Kidney epithelial cell (primary cell): ENCODE results near the gene CCDC88B. TPM values are rescaled to one million over a fixed set of nuclear protein-coding genes. Genes with fewer than 3 reads are reported as not detected.

Experiments used
- DNase-seq: peaks from one replicate; pipeline ENCODE4 v3.0.0-alpha.2; 2010; ENCODE audit warnings: low read depth
- H3K27me3 ChIP-seq: 2 replicates; pipeline ENCODE4 v1.6.0; 2011; ENCODE audit warnings: low read length; ENCODE audit not compliant: control insufficient read depth, insufficient read depth
- H3K36me3 ChIP-seq: 2 replicates; pipeline ENCODE4 v1.5.1; 2011; ENCODE audit warnings: low read length; ENCODE audit not compliant: control insufficient read depth, insufficient read depth
- H3K4me3 ChIP-seq: 2 replicates; pipeline ENCODE4 v1.5.1; 2011; ENCODE audit warnings: low read depth, mild to moderate bottlenecking, control low read depth, low read length
- total RNA-seq: library from RNA; depleted of rRNA; stranded (reverse); fragments of >200 nt; gene quantifications from 2 replicates; pipeline ENCODE4 v1.2.3, GENCODE V29; 2015
- TF ChIP-seq, protein P1 (sequence below): IDR thresholded peaks from 2 replicates; pipeline ENCODE4 v1.5.1; 2011; ENCODE audit warnings: mild to moderate bottlenecking, moderate library complexity, low read length, control low read depth, inconsistent platforms; ENCODE audit not compliant: insufficient read depth, poor library complexity, severe bottlenecking

Gene CCDC88B
- total RNA-seq, 1 donor from 2014 or later = 1.3 TPM

DNA sequence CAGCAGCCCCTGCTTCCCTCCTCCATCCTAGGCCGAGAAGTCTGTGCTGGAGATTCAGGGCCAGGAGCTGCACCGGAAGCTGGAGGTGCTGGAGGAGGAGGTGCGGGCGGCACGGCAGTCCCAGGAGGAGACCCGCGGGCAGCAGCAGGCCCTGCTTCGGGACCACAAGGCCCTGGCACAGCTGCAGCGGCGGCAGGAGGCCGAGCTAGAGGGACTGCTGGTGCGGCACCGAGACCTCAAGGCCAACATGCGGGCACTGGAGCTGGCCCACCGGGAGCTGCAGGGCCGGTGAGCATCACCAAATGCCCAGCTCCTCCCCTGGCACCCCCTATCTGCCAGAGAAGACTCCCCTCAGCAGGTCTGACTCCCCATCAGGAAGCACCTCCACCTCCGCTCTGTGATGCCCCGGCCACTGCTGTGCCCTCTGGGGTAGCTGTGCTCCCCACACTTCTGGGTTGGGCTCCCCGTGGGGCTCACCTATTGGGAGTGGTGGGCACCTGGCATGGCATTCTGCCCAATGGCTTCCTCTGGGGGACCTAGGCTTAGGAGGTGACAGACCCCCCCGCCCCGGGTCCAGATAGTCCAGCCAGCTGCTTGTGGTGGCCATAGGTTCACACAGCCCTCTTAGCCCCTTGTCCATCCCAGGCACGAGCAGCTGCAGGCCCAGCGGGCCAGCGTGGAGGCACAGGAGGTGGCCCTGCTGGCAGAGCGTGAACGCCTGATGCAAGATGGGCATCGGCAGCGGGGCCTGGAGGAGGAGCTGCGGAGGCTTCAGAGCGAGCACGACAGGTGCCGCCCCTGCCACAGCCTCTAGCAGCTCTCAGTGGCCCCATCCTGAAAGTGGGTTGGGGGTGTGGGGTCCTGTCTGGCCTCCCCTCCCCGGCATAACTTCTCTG is 12.3 kb downstream of the CCDC88B start:
- no peak for DNase-seq
- Histone ChIP-seq H3K27me3 (no peaks in the 10 kb centered on the region), H3K4me3 (no peak overlapping the region), H3K36me3 (no peaks in the 10 kb centered on the region)
- TF ChIP-seq, protein P1, sequence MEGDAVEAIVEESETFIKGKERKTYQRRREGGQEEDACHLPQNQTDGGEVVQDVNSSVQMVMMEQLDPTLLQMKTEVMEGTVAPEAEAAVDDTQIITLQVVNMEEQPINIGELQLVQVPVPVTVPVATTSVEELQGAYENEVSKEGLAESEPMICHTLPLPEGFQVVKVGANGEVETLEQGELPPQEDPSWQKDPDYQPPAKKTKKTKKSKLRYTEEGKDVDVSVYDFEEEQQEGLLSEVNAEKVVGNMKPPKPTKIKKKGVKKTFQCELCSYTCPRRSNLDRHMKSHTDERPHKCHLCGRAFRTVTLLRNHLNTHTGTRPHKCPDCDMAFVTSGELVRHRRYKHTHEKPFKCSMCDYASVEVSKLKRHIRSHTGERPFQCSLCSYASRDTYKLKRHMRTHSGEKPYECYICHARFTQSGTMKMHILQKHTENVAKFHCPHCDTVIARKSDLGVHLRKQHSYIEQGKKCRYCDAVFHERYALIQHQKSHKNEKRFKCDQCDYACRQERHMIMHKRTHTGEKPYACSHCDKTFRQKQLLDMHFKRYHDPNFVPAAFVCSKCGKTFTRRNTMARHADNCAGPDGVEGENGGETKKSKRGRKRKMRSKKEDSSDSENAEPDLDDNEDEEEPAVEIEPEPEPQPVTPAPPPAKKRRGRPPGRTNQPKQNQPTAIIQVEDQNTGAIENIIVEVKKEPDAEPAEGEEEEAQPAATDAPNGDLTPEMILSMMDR = no peak

DNA sequence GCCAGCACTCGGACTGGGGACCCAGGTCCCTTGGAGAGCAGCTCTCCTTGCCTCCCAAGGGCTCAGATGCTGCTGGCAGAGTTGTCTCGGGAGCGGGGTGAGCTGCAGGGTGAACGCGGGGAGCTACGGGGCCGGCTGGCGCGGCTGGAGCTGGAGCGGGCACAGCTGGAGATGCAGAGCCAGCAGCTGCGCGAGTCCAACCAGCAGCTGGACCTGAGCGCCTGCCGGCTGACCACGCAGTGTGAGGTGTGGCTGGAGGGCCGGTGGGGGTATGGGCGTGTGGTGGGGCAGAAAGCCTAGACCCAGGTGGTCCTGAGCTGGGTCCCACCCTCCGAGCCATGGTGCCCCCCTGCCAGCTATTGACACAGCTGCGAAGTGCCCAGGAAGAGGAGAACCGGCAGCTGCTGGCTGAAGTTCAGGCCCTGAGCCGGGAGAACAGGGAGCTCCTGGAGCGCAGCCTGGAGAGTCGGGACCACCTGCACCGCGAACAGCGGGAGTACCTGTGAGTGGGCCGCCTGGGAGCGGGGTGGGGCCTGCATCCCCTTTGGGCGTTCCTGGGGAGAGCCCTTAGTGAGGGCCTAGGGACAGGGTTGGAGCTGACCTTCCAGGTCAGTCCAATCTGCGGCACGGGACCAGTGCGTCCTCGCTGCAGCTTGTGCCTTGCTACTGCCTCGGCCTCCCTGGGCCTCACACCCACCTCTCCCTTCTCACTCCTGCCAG is 13.2 kb downstream of the CCDC88B start:
- Histone ChIP-seq H3K27me3 (no peaks in the 10 kb centered on the region), H3K36me3 (no peaks in the 10 kb centered on the region), H3K4me3 (no peak overlapping the region)
- no peak for DNase-seq
- TF ChIP-seq, protein P1 = no peak

DNA sequence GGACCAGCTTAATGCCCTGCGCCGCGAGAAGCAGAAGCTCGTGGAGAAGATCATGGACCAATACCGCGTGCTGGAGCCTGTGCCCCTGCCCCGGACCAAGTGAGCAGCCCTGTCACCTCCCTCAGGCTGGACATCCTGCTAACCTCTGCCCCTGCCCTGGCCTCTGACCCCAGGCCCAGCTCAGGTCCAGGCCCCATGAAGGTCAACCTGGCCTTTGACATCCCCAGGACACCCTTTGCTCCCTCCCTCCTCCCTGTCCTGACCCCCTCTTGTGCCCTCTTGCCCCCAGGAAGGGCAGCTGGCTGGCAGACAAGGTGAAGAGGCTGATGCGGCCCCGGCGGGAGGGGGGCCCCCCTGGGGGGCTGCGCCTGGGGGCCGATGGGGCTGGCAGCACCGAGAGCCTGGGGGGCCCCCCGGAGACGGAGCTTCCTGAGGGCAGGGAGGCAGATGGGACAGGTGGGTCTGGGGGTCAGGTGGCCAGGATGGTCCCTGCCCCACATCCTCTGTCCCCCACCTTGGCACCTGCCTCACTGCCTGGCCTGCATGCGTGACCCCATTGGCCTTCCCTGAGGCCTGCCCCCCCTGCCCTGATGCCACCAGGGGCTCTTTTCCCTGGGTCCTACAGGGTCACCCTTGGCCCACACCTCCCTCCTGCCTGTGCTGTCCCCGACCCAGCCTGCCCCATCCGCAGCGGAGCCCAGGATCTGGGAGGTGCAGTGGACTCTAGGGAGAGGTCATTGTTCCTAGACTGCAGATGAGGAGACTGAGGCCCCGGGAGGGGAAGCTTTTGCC is 13.9 kb downstream of the CCDC88B start:
- Histone ChIP-seq H3K4me3 (no peak overlapping the region), H3K36me3 (no peaks in the 10 kb centered on the region), H3K27me3 (no peaks in the 10 kb centered on the region)
- DNase-seq = no peak
- TF ChIP-seq, protein P1 = no peak

DNA sequence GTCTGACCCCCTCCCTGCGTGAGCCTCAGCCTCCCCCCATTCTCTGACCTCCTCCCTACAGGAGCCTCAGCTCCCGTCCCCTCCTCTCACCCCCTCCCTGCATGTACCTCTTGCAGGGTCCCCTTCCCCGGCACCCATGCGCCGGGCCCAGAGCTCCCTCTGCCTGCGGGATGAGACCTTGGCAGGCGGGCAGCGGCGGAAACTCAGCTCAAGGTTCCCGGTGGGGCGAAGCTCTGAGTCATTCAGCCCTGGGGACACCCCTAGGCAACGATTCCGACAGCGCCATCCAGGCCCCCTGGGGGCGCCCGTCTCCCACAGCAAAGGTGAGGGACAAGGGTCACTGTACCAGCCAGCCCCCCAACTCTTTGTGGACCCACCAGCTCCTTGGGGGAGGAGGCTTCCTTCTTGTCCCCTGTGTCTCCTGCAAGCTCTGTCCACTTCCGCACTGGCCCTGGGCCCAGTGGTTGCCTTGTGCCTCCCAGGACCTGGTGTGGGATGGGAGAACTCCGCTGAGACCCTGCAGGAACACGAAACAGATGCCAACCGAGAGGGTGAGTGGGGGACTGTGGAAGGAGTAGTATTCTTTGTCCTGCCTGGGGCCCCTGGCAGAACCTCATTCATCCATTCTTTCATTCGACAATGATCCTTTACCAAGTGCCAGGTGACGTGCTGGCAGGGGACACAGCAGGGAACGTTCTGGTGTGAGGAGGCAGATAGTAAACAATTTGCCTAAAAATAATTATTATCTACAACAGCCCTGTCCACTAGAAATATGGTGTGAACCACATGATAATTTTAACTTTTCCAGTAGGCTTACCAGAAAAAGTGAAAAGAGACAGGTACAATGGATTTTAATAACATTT is 15.3 kb downstream of the CCDC88B start:
- peak; percentile 26 for DNase-seq
- Histone ChIP-seq H3K4me3 (no peak overlapping the region), H3K27me3 (no peaks in the 10 kb centered on the region), H3K36me3 (no peaks in the 10 kb centered on the region)
- TF ChIP-seq, protein P1 = peak; percentile 96
